Calu3 (cell line): ENCODE results near the gene DIP2B. TPM values are rescaled to one million over a fixed set of nuclear protein-coding genes. Genes with fewer than 3 reads are reported as not detected.

Experiments used
- BruUV-seq: library from RNA; stranded (reverse); fragments of 400-500 nt; replicated peaks from 2 replicates; lab custom pipeline; 2021; lab: Mats Ljungman, UMichigan
- CTCF ChIA-PET: fragments of 300-600 bp; sonication (Branson Sonifier 250); formaldehyde crosslinking; loops from one replicate; lab custom pipeline; 2022; ENCODE audit warnings: antibody characterized with exemption; lab: Charles Lee
- DNase-seq: peaks from one replicate; pipeline ENCODE4 v3.0.0; 2022
- H3K27ac Mint-ChIP-seq: one replicate; pipeline ENCODE4 v1.8.0; 2022; ENCODE audit warnings: mixed read lengths; ENCODE audit not compliant: unreplicated experiment
- H3K27me3 Mint-ChIP-seq: one replicate; pipeline ENCODE4 v1.8.0; 2022; ENCODE audit warnings: mixed read lengths; ENCODE audit not compliant: unreplicated experiment
- H3K36me3 Mint-ChIP-seq: one replicate; pipeline ENCODE4 v1.8.0; 2022; ENCODE audit warnings: mild to moderate bottlenecking, moderate library complexity, mixed read lengths; ENCODE audit not compliant: insufficient read depth, unreplicated experiment
- H3K4me1 Mint-ChIP-seq: one replicate; pipeline ENCODE4 v1.8.0; 2022; ENCODE audit warnings: mild to moderate bottlenecking, low read depth, mixed read lengths; ENCODE audit not compliant: unreplicated experiment
- H3K4me3 Mint-ChIP-seq: one replicate; pipeline ENCODE4 v1.8.0; 2022; ENCODE audit warnings: mild to moderate bottlenecking, low read depth, moderate library complexity, mixed read lengths; ENCODE audit not compliant: unreplicated experiment
- H3K9me3 Mint-ChIP-seq: one replicate; pipeline ENCODE4 v1.8.0; 2022; ENCODE audit warnings: low read depth, mixed read lengths; ENCODE audit not compliant: unreplicated experiment
- CTCF ChIP-seq: fragments of 200-600 bp; IDR thresholded peaks from one replicate; pipeline ENCODE4 v1.8.0; 2022; ENCODE audit warnings: antibody characterized with exemption; ENCODE audit not compliant: unreplicated experiment
- intact Hi-C: fragments of 100-400 bp; cut with micrococcal nuclease; formaldehyde crosslinking; loops from one replicate; pipeline ENCODE4 v1.10.0; 2022; ENCODE audit not compliant: unreplicated experiment
- total RNA-seq: library from RNA; stranded (reverse); gene quantifications from 2 replicates; pipeline ENCODE4 v1.2.3, GENCODE V29; 2022

The DIP2B gene
- total RNA-seq, 1 experiment from 2014 or later, result 22.8 TPM

DNA sequence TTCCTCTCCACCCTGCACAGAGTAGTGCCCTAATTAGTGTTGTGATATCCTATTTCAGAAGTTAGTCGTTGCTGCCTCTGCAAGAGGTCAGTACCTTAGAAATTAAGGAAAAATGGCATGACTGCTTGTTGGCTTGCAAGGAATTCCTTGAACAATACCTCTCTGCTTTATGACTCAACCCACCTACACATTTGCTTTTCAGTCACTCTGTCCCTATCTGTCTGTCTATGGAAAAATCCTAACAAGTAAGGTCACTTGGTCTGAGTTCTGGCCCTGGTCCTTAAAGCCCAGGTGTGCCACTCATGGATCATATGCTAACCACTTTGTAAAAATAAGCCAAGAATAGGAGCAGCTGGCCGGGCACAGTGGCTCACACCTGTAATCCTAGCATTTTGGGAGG lies 142.7 kb downstream of the DIP2B start:
- DNase-seq, result no peak
- no peak for TF ChIP-seq CTCF
- intact Hi-C loops, result no loop called here
- CTCF ChIA-PET, result interaction anchor here (0.7 kb wide), 1 partner anchor 142 kb away, joined by 11 read pairs; no protein-coding TSS in a partner anchor
- Mint-ChIP-seq H3K36me3 (peaks cover 5% of the 10 kb centered on the region), H3K4me3 (no peak overlapping the region), H3K27ac (no peak overlapping the region), H3K27me3 (no peaks in the 10 kb centered on the region), H3K4me1 (peaks cover 1% of the 10 kb centered on the region), H3K9me3 (no peaks in the 10 kb centered on the region)
- no TSS peak for BruUV-seq

DNA sequence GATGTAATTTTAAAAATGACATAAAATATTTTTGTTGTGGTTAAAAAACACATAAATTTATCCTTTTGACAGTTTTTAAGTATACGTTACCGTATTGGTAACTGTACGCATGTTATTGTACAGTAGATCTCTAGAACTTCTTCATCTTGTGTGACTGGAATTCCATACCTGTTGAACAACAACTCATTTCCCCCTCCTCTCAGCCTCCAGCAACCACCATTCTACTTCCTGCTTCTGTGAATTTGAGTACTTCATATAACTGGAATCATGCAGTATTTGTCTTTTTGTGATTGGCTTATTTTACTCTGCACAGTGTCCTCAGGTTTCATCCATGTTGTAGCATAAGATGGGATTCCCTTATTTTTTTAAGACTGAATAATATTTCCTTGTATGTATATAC lies 145.5 kb downstream of the DIP2B start:
- BruUV-seq, result no TSS peak
- CTCF ChIA-PET, result no interaction called here
- intact Hi-C loops, result no loop called here
- no peak for TF ChIP-seq CTCF
- DNase-seq, result no peak
- Mint-ChIP-seq H3K27ac (no peak overlapping the region), H3K4me1 (no peaks in the 10 kb centered on the region), H3K9me3 (no peaks in the 10 kb centered on the region), H3K36me3 (peaks cover 6% of the 10 kb centered on the region), H3K4me3 (no peak overlapping the region), H3K27me3 (no peaks in the 10 kb centered on the region)

- no peak for TF ChIP-seq CTCF
- peaks cover 13% of the 10 kb centered on the region for H3K36me3 Mint-ChIP-seq
- H3K9me3 Mint-ChIP-seq, result peaks cover 2% of the 10 kb centered on the region
- peaks cover 8% of the 10 kb centered on the region for H3K4me1 Mint-ChIP-seq
- CTCF ChIA-PET, result interaction anchor here (0.5 kb wide), 1 partner anchor 27 kb away, joined by 4 read pairs; no protein-coding TSS in a partner anchor
- no TSS peak for BruUV-seq
- no peak overlapping the region for H3K27ac Mint-ChIP-seq
- DNase-seq, result no peak
- H3K4me3 Mint-ChIP-seq, result no peak overlapping the region
- no peaks in the 10 kb centered on the region for H3K27me3 Mint-ChIP-seq
- intact Hi-C loops, result no loop called here
Measured at GRCh38 chr12:50655374-50655921, 150.7 kb downstream of the DIP2B start.

DNA sequence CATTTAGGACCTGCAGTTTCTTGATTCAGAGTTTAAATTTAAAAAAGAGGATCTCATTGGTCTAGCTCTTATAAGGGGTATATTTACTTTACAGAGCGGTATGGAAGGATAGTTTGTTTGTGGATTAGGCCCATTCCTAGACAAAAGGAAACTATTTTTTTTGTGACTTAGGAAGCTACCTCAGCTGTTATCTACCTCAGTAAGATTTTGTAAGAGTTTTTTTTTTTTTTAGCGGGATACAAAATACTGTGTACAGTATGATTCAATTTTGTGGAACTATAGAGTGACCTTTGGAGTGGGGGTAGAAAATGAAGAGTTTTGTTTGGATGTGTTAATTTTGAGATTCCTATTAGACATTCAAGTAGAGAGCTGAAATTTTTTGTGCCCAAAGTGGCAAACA lies 154.5 kb downstream of the DIP2B start:
- Mint-ChIP-seq H3K4me1 (peaks cover 8% of the 10 kb centered on the region), H3K36me3 (peaks cover 13% of the 10 kb centered on the region), H3K27me3 (no peaks in the 10 kb centered on the region), H3K9me3 (peaks cover 2% of the 10 kb centered on the region), H3K4me3 (no peak overlapping the region), H3K27ac (peak overlapping the region; percentile 45)
- DNase-seq, result no peak
- TF ChIP-seq CTCF, result no peak
- intact Hi-C loops, result loop anchor here (2.0 kb wide), 1 partner anchor 20 kb away; no protein-coding TSS in a partner anchor
- CTCF ChIA-PET, result interaction anchor here (1.2 kb wide), 1 partner anchor 156 kb away, joined by 11 read pairs; no protein-coding TSS in a partner anchor
- no TSS peak for BruUV-seq
